Stimulated activated CD8-positive, alpha-beta memory T cell treated with anti-CD3 and anti-CD28 coated beads, Interleukin-15, amount 100 ng/mL, for 1 hour (primary cell): ENCODE results near the gene ZPBP2.
A peak's percentile ranks its signal among the peaks of the same experiment; 100 is the strongest.

ENCODE experiments used
- DNase-seq: peaks from one replicate; pipeline ENCODE4 v3.0.0-alpha.2; 2020; ENCODE audit warnings: low read depth

Gene ZPBP2

GRCh38 chr17:39913989-39914388 is 46.0 kb downstream of the ZPBP2 start:
- DNase-seq, result no peak

- no peak for DNase-seq
Measured at GRCh38 chr17:39915559-39915958, 47.6 kb downstream of the ZPBP2 start.

DNA sequence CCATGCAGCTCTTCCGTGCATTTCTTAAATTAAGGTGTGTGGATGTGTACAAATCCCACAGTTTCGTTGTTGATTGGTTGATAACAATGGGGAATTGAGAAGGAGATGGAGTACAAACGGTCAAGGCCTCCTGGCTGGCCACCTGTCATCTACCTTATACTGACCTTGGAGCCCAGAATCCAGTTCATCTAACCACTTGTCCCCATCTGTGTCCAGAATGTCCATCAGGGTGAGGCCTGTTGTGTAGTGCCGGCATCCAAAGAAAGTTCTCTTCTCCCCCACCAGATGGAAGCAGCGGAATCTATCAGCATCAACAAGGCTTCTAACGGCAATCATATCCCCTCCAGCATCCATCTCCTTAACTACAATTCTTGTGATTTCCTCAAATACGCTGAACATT is 48.9 kb downstream of the ZPBP2 start:
- no peak for DNase-seq

GRCh38 chr17:39919087-39919683 is 51.2 kb downstream of the ZPBP2 start:
- DNase-seq, result no peak

GRCh38 chr17:39920218-39921210 is 52.5 kb downstream of the ZPBP2 start:
- peak; percentile 21 for DNase-seq

DNA sequence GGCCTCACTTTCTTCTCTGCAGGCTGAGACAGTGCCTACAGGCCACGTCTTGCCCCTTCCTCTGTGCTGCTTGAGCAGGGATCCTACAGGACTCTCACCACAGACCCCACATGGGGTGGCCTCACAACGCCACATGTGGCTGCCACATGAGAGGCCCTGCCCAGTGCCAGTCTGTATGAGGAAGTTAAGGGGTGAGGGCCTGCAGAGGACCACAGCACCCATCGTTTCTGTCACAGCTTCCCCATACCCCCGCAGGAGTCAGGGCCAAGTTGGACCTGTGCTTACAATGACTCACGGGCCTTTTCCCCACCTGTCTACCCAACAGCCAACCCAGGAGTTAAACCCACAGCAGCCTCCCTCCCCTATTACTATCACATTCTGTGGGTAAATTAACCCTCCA is 53.3 kb downstream of the ZPBP2 start:
- DNase-seq, result no peak

DNA sequence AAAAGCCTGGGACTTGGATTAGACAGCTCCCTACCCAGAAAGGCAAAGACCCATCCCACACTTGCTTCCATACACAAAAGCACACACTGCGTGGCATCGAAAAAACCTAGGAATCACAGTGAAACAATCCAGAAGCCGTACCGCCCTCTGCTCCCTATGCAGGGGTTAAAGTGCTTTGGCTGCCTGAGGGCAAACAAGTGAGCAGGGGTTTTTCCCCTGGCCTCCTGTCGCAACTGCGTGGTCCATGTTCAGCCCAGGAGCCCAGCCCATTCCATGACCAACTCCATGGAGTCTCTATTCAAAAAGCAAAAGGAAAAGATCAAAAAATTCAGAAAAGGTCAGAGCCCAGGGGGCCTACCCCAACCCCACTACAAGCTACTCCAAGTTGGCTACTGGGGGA is 54.0 kb downstream of the ZPBP2 start:
- no peak for DNase-seq

- no peak for DNase-seq
Measured at GRCh38 chr17:39923230-39923629, 55.2 kb downstream of the ZPBP2 start.

DNA sequence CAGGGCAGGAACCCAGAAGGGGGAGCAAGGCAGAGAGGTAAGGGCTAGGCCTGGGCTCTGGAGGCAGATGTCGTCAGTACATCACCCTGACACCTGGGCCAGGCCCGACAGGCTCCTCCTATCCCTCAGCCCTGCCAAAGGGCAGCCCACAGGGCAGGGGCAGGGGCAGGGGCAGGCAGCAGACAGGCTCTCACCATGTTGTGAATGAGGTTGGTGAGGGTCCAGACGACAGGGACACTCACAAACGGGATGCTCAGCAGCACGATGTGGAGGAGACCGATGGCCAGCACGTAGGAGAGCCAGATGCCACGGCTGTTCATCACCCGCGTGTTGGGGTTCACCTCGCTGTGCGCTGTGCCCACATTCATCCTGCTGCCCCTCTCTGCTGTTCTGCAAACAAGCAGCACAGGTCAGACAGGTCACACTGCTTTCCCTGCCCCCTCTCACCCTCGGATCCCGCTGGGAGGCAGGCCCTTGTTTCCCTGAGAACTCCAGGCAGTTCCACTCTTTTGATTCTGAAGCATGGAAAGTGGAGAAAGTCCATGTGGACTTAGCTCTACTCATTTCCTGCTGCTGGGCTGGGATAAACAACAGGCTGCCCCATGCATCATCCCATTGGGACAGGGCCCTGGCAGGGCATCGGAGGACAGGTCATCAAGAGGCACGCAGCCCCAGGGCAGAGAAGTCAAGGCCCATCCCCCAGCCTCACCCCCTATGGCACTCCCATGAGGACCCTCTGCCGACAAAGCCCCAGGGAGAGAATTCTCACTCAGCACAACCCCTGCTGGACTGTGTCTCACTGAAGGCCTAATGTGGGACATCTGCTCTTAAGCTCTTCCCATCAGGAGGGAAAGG is 56.1 kb downstream of the ZPBP2 start:
- no peak for DNase-seq

DNA sequence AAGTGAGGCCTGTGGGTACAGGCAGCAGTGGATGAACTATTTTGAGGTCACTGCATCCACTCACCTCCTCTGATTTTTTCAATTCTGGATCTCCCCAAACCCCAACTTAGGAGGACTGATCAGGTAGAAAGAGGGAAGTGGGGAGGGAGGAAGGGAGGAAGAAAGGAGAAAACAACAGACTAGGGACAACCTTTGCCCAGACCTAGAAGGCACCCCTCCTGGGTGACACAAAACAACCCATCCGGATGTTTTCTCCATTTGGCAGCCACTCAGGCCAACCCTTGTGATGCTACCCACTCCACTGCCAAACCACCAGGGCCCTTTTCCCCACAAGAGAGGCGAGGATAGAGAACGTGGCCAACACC is 56.7 kb downstream of the ZPBP2 start:
- DNase-seq, result no peak

DNA sequence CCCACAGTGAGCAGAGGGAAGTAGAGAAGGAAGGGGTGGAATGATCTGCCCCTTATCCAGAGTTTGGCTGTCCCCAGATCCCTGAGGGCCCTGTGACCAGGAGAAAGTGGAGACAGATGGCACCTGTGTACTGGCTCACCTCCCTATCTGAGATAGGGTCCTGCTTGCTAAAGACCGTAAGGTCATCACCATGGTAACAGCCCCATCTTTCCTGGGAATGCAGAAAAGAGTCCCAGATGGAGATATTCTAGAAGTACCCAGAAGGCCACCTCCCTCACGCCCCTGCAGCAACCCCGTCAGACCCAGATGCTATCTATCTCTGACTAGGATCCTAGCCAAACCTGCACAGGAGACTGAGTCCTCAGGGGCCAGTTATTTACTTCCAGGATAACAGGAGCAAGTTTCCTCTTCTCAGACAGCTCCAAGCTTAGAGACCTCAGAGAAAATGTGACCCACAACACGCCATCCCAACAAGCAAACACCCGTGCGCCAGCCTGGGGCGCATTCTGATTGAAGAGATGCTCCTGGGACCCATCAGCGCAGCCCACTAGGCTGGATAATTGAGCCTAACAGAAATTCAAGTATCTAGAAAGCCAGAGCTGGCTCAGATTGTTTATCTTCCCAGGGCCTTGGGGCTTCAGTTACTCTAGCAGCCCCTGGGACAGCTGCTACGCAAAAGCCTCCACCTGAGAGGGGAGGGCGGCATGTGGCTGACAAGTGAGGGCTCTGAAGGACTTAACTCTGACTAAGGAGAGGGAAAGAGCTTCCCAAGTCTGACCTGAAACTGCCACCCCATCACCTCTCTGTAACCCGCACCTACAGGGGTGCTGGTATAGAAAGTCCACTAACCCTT is 57.5 kb downstream of the ZPBP2 start:
- DNase-seq, result no peak

GRCh38 chr17:39926135-39926587 is 58.2 kb downstream of the ZPBP2 start:
- DNase-seq, result peak; percentile 26

GRCh38 chr17:39926588-39927100 is 58.6 kb downstream of the ZPBP2 start:
- no peak for DNase-seq
